SU-DHL-6 (cell line): Measurements from ENCODE around the gene ARMH1.

Source experiments
- H2AFZ ChIP-seq: fragments of 200-600 bp; sonication (generic); 2 replicates; pipeline ENCODE4 v1.6.1; 2014; ENCODE audit warnings: low read depth, mild to moderate bottlenecking, moderate library complexity, mixed read lengths, antibody characterized with exemption, low read length; ENCODE audit not compliant: severe bottlenecking
- H3F3A ChIP-seq: fragments of 200-600 bp; shearing (Covaris generic); 2 replicates; pipeline ENCODE4 v1.6.0; 2016; ENCODE audit warnings: antibody characterized with exemption, mild to moderate bottlenecking; ENCODE audit not compliant: insufficient read depth
- H3K27ac ChIP-seq: fragments of 200-600 bp; sonication (generic); 2 replicates; pipeline ENCODE4 v1.5.1; 2016; ENCODE audit warnings: low read depth, mild to moderate bottlenecking, low read length, moderate library complexity, mixed read lengths
- H3K27me3 ChIP-seq: fragments of 200-600 bp; sonication (generic), shearing (Covaris generic); 2 replicates; pipeline ENCODE4 v1.6.0; 2014; ENCODE audit warnings: mild to moderate bottlenecking, low read length
- H3K36me3 ChIP-seq: fragments of 200-600 bp; sonication (generic); 2 replicates; pipeline ENCODE4 v1.6.1; 2014; ENCODE audit warnings: mild to moderate bottlenecking, low read length, mixed read lengths
- H3K4me2 ChIP-seq: fragments of 300-600, 200-600 bp; shearing (Covaris generic), sonication (generic); 2 replicates; pipeline ENCODE4 v1.6.0; 2014; ENCODE audit warnings: low read length, low read depth, mild to moderate bottlenecking; ENCODE audit not compliant: poor library complexity, severe bottlenecking
- H3K4me3 ChIP-seq: fragments of 200-600 bp; sonication (generic); 2 replicates; pipeline ENCODE4 v1.5.1; 2014; ENCODE audit warnings: antibody characterized with exemption, low read length, mild to moderate bottlenecking, mixed read lengths; ENCODE audit not compliant: insufficient read depth, poor library complexity, severe bottlenecking
- H3K79me2 ChIP-seq: fragments of 200-600 bp; sonication (generic); 2 replicates; pipeline ENCODE4 v1.6.1; 2014; ENCODE audit warnings: mild to moderate bottlenecking, low read length, moderate library complexity; ENCODE audit not compliant: insufficient read depth
- H3K9ac ChIP-seq: fragments of 200-600 bp; sonication (generic); 2 replicates; pipeline ENCODE4 v1.7.0; 2014; ENCODE audit warnings: mild to moderate bottlenecking, low read length
- H3K9me2 ChIP-seq: fragments of 200-600 bp; sonication (generic); replicated peaks from 2 replicates; pipeline ENCODE4 v1.6.1; 2014; ENCODE audit warnings: low read length; ENCODE audit not compliant: insufficient read depth
- H3K9me3 ChIP-seq: fragments of 200-600 bp; sonication (generic); 2 replicates; pipeline ENCODE4 v1.6.1; 2014; ENCODE audit warnings: low read length, mixed read lengths; ENCODE audit not compliant: insufficient read depth
- H4K20me1 ChIP-seq: fragments of 200-600 bp; sonication (generic); 2 replicates; pipeline ENCODE4 v1.6.1; 2014; ENCODE audit warnings: low read depth, mild to moderate bottlenecking, antibody characterized with exemption, low read length, moderate library complexity, mixed read lengths
- CTCF ChIP-seq: fragments of 200-600 bp; sonication (generic); IDR thresholded peaks from one replicate; pipeline ENCODE4 v1.5.1; 2017; ENCODE audit warnings: antibody characterized with exemption, mild to moderate bottlenecking, low read length, moderate library complexity; ENCODE audit not compliant: insufficient read depth, poor library complexity, severe bottlenecking
- EZH2phosphoT487 ChIP-seq: fragments of 200-600 bp; sonication (generic), shearing (Covaris generic); conservative IDR thresholded peaks from 2 replicates; pipeline ENCODE4 v1.6.1; 2018; ENCODE audit warnings: mild to moderate bottlenecking, antibody characterized with exemption, low read length, moderate library complexity, mixed read lengths

ARMH1 gene

GRCh38 chr1:44651069-44651468, 23.4 kb upstream of the ARMH1 start:
- H3K27ac ChIP-seq, result no peak overlapping the region
- H3K79me2 ChIP-seq, result no peaks in the 10 kb centered on the region
- H4K20me1 ChIP-seq, result no peaks in the 10 kb centered on the region
- H3K9me2 ChIP-seq, result no peaks in the 10 kb centered on the region
- H3K9me3 ChIP-seq, result no peaks in the 10 kb centered on the region
- no peak overlapping the region for H3K4me3 ChIP-seq
- H3F3A ChIP-seq, result 0 out of 2 replicates have a peak, but pooled peaks cover 8% of the 10 kb centered on the region
- no peak overlapping the region for H2AFZ ChIP-seq
- no peak for TF ChIP-seq EZH2phosphoT487
- no peak for TF ChIP-seq CTCF
- no peak overlapping the region for H3K9ac ChIP-seq
- H3K27me3 ChIP-seq, result no peaks in the 10 kb centered on the region
- H3K4me2 ChIP-seq, result no peak overlapping the region
- no peaks in the 10 kb centered on the region for H3K36me3 ChIP-seq

- Histone ChIP-seq H2AFZ (no peak overlapping the region), H3F3A (0 out of 2 replicates have a peak, but pooled peaks cover 8% of the 10 kb centered on the region), H3K9me2 (no peaks in the 10 kb centered on the region), H3K4me2 (no peak overlapping the region), H3K27ac (no peak overlapping the region), H3K36me3 (no peaks in the 10 kb centered on the region), H3K79me2 (no peaks in the 10 kb centered on the region), H3K9ac (no peak overlapping the region), H3K9me3 (no peaks in the 10 kb centered on the region), H3K4me3 (no peak overlapping the region), H4K20me1 (no peaks in the 10 kb centered on the region), H3K27me3 (no peaks in the 10 kb centered on the region)
- no peak for TF ChIP-seq EZH2phosphoT487
- TF ChIP-seq CTCF, result peak; percentile 94
These were observed 21.9 kb upstream of the ARMH1 start for GRCh38 chr1:44652445-44653106.

GRCh38 chr1:44653107-44653964, 21.2 kb upstream of the ARMH1 start:
- Histone ChIP-seq H3K4me2 (no peak overlapping the region), H3K9me3 (no peaks in the 10 kb centered on the region), H3K4me3 (no peak overlapping the region), H4K20me1 (no peaks in the 10 kb centered on the region), H2AFZ (no peak overlapping the region), H3K9me2 (no peaks in the 10 kb centered on the region), H3F3A (0 out of 2 replicates have a peak, but pooled peaks cover 8% of the 10 kb centered on the region), H3K79me2 (no peaks in the 10 kb centered on the region), H3K9ac (no peak overlapping the region), H3K36me3 (no peaks in the 10 kb centered on the region), H3K27ac (no peak overlapping the region), H3K27me3 (no peaks in the 10 kb centered on the region)
- TF ChIP-seq CTCF, result no peak
- no peak for TF ChIP-seq EZH2phosphoT487
